Upper lobe of left lung (tissue), 4 donors: Measurements from ENCODE around the gene DAGLB.

Experiments
- CTCF ChIP-seq, 6 experiments: fragments of 450-650 bp in 4 of 6; fragments of 200-600 bp in 2 of 6; sonication (generic) in 2 of 6; IDR thresholded peaks; one replicate each; pipeline ENCODE4 v1.5.1; 2016 to 2019; ENCODE audit warnings: antibody characterized with exemption in 6 of 6
- EP300 ChIP-seq, 4 donors: sonication (generic); formaldehyde crosslinking; IDR thresholded peaks; one replicate each; pipeline ENCODE4 v1.5.1; 2017; ENCODE audit warnings: antibody characterized with exemption in 4 of 4, control low read depth in 2 of 4
- POLR2A ChIP-seq, 4 donors: fragments of 450-650 bp; IDR thresholded peaks; one replicate each; pipeline ENCODE4 v1.5.1; 2016 to 2017; ENCODE audit warnings: antibody characterized with exemption in 4 of 4, mild to moderate bottlenecking in 2 of 4
- POLR2AphosphoS5 ChIP-seq, 2 donors: sonication (generic); formaldehyde crosslinking; IDR thresholded peaks; one replicate each; pipeline ENCODE4 v1.5.1; 2017; ENCODE audit warnings: antibody characterized with exemption in 2 of 2

- TF ChIP-seq POLR2A (IDR thresholded peaks at IDR 0.05) (no peak), CTCF (IDR thresholded peaks at IDR 0.05) (no peak), EP300 (IDR thresholded peaks at IDR 0.05) (no peak), POLR2AphosphoS5 (IDR thresholded peaks at IDR 0.05) (no peak)
Measured at GRCh38 chr7:6413637-6414036, 34.1 kb downstream of the DAGLB start.
